ENCODE data around the gene TRAPPC2L. TPM values are rescaled to one million over a fixed set of nuclear protein-coding genes. Genes with fewer than 3 reads are reported as not detected.

TRAPPC2L gene
- total and polyA plus RNA-seq, 10 of the 15 experiments (the other 5 are each of a cell fraction or from before 2014, with no cell fraction given), result 56.3 to 363 (median 118) TPM

- TF ChIP-seq, protein P1, sequence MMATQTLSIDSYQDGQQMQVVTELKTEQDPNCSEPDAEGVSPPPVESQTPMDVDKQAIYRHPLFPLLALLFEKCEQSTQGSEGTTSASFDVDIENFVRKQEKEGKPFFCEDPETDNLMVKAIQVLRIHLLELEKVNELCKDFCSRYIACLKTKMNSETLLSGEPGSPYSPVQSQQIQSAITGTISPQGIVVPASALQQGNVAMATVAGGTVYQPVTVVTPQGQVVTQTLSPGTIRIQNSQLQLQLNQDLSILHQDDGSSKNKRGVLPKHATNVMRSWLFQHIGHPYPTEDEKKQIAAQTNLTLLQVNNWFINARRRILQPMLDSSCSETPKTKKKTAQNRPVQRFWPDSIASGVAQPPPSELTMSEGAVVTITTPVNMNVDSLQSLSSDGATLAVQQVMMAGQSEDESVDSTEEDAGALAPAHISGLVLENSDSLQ (IDR thresholded peaks at IDR 0.05), result no peak
- TF ChIP-seq YBX1 (IDR thresholded peaks at IDR 0.05) (no peak), SIX5 (IDR thresholded peaks at IDR 0.05; ENCODE audit: low read depth, low read length, severe bottlenecking) (no peak), EED (IDR thresholded peaks at IDR 0.05; ENCODE audit: low read depth) (no peak), PML (IDR thresholded peaks at IDR 0.05; ENCODE audit: low read length) (no peak)
- TF ChIP-seq, protein P2, sequence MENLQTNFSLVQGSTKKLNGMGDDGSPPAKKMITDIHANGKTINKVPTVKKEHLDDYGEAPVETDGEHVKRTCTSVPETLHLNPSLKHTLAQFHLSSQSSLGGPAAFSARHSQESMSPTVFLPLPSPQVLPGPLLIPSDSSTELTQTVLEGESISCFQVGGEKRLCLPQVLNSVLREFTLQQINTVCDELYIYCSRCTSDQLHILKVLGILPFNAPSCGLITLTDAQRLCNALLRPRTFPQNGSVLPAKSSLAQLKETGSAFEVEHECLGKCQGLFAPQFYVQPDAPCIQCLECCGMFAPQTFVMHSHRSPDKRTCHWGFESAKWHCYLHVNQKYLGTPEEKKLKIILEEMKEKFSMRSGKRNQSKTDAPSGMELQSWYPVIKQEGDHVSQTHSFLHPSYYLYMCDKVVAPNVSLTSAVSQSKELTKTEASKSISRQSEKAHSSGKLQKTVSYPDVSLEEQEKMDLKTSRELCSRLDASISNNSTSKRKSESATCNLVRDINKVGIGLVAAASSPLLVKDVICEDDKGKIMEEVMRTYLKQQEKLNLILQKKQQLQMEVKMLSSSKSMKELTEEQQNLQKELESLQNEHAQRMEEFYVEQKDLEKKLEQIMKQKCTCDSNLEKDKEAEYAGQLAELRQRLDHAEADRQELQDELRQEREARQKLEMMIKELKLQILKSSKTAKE (IDR thresholded peaks at IDR 0.05; ENCODE audit: low read depth, poor library complexity, severe bottlenecking), result no peak
- TF ChIP-seq, protein P3, sequence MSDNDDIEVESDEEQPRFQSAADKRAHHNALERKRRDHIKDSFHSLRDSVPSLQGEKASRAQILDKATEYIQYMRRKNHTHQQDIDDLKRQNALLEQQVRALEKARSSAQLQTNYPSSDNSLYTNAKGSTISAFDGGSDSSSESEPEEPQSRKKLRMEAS (IDR thresholded peaks at IDR 0.05; ENCODE audit: low read depth, low read length), result no peak
- TF ChIP-seq, protein P4, sequence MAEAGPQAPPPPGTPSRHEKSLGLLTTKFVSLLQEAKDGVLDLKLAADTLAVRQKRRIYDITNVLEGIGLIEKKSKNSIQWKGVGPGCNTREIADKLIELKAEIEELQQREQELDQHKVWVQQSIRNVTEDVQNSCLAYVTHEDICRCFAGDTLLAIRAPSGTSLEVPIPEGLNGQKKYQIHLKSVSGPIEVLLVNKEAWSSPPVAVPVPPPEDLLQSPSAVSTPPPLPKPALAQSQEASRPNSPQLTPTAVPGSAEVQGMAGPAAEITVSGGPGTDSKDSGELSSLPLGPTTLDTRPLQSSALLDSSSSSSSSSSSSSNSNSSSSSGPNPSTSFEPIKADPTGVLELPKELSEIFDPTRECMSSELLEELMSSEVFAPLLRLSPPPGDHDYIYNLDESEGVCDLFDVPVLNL (IDR thresholded peaks at IDR 0.05; ENCODE audit: low read depth, low read length), result no peak
Measured at GRCh38 chr16:88859381-88860091, 2.6 kb downstream of the TRAPPC2L start (continued).

All from GM12878 (cell line).